Right atrium auricular region (tissue), 2 donors: ENCODE measurements around the gene MSH5. TPM values are rescaled to one million over a fixed set of nuclear protein-coding genes. Genes with fewer than 3 reads are reported as not detected.

Experiments used
- DNase-seq: peaks from one replicate; pipeline ENCODE4 v3.0.0-alpha.2; 2019; ENCODE audit warnings: low spot score
- H3K27ac ChIP-seq, 2 donors: fragments of 200-600 bp; sonication (generic); 1 replicate in 1 of 2; 2 replicates in 1 of 2; pipeline ENCODE4 v1.5.1; 2016 to 2019
- H3K27me3 ChIP-seq, 2 donors: fragments of 200-600 bp; sonication (generic); one replicate each; pipeline versions ENCODE4 v1.5.1 to v1.6.0; 2017 to 2019
- H3K36me3 ChIP-seq: fragments of 200-600 bp; sonication (generic); one replicate; pipeline ENCODE4 v1.5.1; 2016
- H3K4me1 ChIP-seq, 2 donors: fragments of 200-600 bp; sonication (generic); one replicate each; pipeline versions ENCODE4 v1.5.1 to v1.6.0; 2017 to 2019
- H3K4me3 ChIP-seq, 2 donors: fragments of 200-600 bp; sonication (generic); 1 replicate in 1 of 2; 2 replicates in 1 of 2; pipeline ENCODE4 v1.5.1; 2017 to 2019; ENCODE audit warnings: mild to moderate bottlenecking in 1 of 2, moderate library complexity in 1 of 2
- H3K9me3 ChIP-seq, 2 donors: fragments of 200-600 bp; sonication (generic); one replicate each; pipeline ENCODE4 v1.5.1; 2019
- total RNA-seq, 2 donors: library from RNA; depleted of rRNA; stranded (reverse); fragments of >200 nt; gene quantifications; one replicate each; pipeline ENCODE4 v1.1.0, GENCODE V29; 2016
- TF ChIP-seq, protein P1 (sequence below), 2 donors: fragments of 200-600 bp; sonication (generic); IDR thresholded peaks; one replicate each; pipeline ENCODE4 v1.5.1; 2019; ENCODE audit warnings: antibody characterized with exemption in 2 of 2

The MSH5 gene
- under 1 TPM; 0.37 to 0.98 TPM for total RNA-seq

DNA sequence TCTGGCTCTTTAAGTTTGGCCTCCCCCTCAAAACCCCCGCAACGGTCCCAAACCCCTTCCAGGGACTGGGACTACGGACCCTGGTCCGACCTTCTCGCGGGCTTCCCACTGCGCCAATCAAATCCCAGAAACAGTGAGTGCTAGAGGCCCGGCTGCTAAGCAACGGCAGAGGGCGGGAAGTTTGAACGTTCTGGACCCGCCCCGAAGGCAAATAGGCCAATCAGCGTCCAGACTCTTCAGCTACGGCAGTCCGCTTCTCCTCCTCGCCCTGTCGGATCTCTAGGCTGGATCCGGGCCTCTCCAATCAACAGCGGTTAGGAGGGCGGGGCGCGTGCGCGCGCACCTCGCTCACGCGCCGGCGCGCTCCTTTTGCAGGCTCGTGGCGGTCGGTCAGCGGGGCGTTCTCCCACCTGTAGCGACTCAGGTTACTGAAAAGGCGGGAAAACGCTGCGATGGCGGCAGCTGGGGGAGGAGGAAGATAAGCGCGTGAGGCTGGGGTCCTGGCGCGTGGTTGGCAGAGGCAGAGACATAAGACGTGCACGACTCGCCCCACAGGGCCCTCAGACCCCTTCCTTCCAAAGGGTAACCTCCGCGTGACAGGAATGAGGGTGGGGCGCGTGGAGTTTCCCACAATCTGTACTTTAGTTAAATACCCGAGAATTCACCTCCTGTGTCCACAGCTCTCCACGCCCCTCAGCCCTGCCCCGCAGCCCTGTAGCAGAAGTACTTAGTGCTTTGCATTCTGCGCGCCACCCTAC is at the start of gene MSH5:
Gene MSH5 (plus strand): TSS at position 367 of the 758 bp plus-strand sequence. CDS start 462 bp downstream, outside the sequence.
- Histone ChIP-seq H3K4me3 (peak within 1 kb of the TSS; percentile 62 to 66), H3K9me3 (no peaks in the 10 kb centered on the region), H3K27ac (peak within 1 kb of the TSS; percentile 41 to 43), H3K36me3 (no peaks in the 10 kb centered on the region), H3K4me1 (peaks cover 0 to 43% of the 10 kb centered on the region in 2 donors), H3K27me3 (no peaks in the 10 kb centered on the region)
- TF ChIP-seq, protein P1, sequence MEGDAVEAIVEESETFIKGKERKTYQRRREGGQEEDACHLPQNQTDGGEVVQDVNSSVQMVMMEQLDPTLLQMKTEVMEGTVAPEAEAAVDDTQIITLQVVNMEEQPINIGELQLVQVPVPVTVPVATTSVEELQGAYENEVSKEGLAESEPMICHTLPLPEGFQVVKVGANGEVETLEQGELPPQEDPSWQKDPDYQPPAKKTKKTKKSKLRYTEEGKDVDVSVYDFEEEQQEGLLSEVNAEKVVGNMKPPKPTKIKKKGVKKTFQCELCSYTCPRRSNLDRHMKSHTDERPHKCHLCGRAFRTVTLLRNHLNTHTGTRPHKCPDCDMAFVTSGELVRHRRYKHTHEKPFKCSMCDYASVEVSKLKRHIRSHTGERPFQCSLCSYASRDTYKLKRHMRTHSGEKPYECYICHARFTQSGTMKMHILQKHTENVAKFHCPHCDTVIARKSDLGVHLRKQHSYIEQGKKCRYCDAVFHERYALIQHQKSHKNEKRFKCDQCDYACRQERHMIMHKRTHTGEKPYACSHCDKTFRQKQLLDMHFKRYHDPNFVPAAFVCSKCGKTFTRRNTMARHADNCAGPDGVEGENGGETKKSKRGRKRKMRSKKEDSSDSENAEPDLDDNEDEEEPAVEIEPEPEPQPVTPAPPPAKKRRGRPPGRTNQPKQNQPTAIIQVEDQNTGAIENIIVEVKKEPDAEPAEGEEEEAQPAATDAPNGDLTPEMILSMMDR (IDR thresholded peaks at IDR 0.05) = no peak
- DNase-seq = peak; percentile 99

DNA sequence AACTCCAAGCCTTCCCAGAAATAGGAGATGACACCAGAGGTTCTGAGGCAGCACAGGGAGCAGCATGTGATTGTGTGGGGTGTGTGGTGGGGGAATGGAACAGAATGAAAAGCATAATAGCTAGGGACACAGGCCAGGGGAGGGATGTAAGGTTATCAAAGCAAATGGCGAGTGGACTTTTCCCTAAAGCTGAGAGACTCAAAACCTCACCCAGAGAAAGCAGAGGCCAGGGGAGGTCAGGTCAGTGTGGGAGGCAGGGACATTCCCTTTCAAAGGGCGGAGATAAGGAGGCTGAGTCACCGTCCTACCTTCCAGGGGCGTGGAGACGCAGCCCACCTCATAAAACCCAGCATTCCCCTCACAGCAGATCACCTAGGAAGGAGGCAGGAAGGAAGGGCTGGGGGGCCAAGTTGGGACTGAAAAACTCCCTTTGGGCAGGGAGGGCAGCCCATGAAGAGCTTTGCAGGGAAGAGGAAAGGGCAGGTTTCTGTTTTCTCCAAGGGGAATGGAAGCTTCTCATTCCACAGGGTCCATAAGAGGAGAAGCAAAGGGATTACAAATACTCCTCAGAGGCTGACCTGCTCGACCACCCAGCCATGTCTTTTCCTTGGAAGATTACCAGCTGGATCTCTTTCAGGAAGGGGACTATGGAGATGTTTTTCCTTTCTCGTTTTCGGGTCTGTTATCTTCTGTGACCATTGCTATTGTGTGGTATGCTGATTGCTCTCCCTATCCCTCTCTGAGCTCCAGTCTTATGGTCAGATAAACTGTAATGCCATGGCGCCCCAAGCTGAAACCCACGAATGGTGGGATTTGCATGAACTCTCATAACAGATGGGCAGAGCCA is 49.4 kb upstream of the MSH5 start:
- no peak overlapping the region for H3K27ac ChIP-seq
- no peak for DNase-seq
- no peaks in the 10 kb centered on the region for H3K4me1 ChIP-seq
- no peaks in the 10 kb centered on the region for H3K27me3 ChIP-seq
- peaks cover 86% of the 10 kb centered on the region for H3K36me3 ChIP-seq
- H3K4me3 ChIP-seq = no peak overlapping the region
- no peaks in the 10 kb centered on the region for H3K9me3 ChIP-seq
- TF ChIP-seq, protein P1 (IDR thresholded peaks at IDR 0.05) = no peak

DNA sequence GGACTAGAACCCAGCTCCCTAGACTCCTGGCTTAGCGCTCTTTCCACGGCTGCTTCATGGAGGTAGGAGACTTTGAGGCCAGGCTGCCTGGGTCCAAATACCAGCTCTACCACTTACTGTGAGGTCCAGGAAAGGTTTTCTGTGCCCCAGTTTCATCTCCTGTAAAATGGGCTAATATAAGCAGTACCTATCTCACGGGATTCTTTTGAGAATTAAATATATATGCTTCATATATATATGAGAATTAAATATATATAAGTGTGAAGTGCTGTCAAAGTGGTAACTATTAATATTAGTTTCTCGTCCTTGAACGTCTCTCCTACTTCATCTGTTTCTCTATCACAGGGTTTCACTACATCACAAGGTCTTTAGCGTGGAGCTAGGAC is 48.7 kb upstream of the MSH5 start:
- Histone ChIP-seq H3K36me3 (peaks cover 91% of the 10 kb centered on the region), H3K4me1 (no peaks in the 10 kb centered on the region), H3K27me3 (no peaks in the 10 kb centered on the region), H3K4me3 (no peak overlapping the region), H3K9me3 (no peaks in the 10 kb centered on the region), H3K27ac (no peak overlapping the region)
- no peak for DNase-seq
- TF ChIP-seq, protein P1 (IDR thresholded peaks at IDR 0.05) = no peak

DNA sequence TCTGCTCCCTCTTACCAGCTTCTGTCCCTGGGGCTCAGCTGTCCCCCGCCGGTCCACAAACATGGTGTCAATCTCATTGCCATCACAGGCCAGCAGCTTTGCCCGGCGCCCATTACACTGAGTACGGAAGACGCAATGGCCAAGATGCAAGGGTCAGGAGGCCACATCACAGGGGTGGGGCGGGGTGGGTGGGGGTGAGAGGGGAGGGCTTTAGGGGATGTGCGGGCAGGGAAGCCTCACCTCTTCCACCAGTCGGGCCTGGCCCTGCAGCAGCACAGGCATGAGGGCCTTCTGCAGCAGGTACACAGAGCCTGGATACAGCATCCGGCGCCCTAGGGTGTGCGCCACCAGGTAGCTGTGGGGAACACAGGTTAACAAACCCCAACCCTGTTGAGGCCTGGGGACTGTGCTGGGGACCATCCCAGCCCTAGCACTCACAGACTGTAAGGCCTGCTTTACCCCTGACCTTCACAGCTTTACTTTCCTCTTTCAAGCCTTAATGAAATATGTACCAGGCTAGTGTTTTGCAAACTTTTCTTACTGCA is 48.2 kb upstream of the MSH5 start:
- Histone ChIP-seq H3K27me3 (no peaks in the 10 kb centered on the region), H3K4me3 (no peak overlapping the region), H3K9me3 (no peaks in the 10 kb centered on the region), H3K4me1 (no peaks in the 10 kb centered on the region), H3K27ac (no peak overlapping the region), H3K36me3 (peaks cover 91% of the 10 kb centered on the region)
- TF ChIP-seq, protein P1 (IDR thresholded peaks at IDR 0.05) = no peak
- DNase-seq = no peak

DNA sequence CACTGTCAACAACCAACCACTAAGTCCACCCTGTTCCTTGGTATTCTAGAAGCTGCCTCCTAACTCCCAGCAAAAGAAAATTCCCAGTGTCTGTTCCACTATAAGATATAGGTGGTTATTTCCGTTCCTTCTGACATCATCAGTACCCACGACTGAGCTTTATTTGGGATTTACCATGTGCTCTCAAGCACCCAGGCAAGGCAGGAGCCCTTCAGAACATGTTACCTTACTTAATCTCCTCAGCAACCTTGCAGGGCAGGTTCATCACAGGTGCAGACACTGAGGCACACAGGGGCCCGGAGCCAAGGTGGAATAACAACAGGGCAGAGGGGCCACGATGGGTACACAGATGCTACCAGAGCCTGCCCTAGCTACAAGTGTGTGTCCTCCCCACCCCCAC is 47.5 kb upstream of the MSH5 start:
- DNase-seq = no peak
- TF ChIP-seq, protein P1 (IDR thresholded peaks at IDR 0.05) = no peak
- no peaks in the 10 kb centered on the region for H3K4me1 ChIP-seq

More for the DNA sequence above, 47.5 kb upstream of the MSH5 start:
- Histone ChIP-seq H3K27me3 (no peaks in the 10 kb centered on the region), H3K36me3 (peaks cover 93% of the 10 kb centered on the region), H3K27ac (no peak overlapping the region), H3K9me3 (no peaks in the 10 kb centered on the region), H3K4me3 (no peak overlapping the region)
